Measurements from ENCODE around the gene ATP13A4. TPM values are rescaled to one million over a fixed set of nuclear protein-coding genes. Genes with fewer than 3 reads are reported as not detected.

ATP13A4 gene
- total and polyA plus RNA-seq, 2 of the 4 experiments (the other 2 are of a cell fraction): under 0.01 TPM; not detected in 1

DNA sequence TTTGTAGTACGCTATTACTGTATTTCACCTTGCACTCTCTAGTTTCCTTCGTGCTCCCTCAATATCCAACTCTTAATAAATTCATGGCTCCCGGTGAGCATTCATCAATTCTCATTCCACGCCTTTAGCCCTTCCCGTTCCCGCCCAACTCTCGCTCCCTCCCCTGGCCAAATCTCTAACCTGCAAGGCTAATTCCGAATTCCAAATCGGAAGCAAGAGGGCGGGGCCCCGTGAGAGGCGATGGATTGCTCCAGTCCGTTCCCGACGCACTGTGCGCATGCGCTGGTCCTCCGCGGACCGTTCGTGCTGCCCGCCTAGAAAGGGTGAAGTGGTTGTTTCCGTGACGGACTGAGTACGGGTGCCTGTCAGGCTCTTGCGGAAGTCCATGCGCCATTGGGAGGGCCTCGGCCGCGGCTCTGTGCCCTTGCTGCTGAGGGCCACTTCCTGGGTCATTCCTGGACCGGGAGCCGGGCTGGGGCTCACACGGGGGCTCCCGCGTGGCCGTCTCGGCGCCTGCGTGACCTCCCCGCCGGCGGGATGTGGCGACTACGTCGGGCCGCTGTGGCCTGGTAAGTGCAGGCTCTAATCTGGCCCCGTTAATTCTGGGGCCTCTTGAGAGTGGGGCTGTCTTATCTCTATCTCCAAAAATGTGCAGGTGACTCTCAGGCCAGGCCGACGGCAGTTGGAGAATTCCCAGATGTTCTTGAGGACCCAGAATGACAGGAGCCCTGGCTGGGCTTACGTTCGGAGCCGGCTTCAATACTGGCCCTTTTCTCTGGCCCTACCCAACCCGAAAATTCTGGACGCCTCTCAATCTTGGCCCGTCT is 38.4 kb upstream of the ATP13A4 start, which contains the start of gene OPA1:
OPA1 (plus strand) TSS at position 368 of the 827 bp plus-strand sequence; CDS start at position 538, 170 bp downstream.
- Histone ChIP-seq H3K79me1 (ENCODE audit: low read depth in 1 of 2, low read length in 2 of 2) (peaks cover 4 to 13% of the 10 kb centered on the region in 2 experiments; a peak in 3 of 4 replicates), H4K8ac (ENCODE audit: low read depth in 2 of 2, low read length in 2 of 2) (peak within 1 kb of the TSS; percentile 94 to 97), H3K4me2 (ENCODE audit: low read depth, low read length) (peak within 1 kb of the TSS; percentile 91), H3K9me1 (ENCODE audit: insufficient read depth, low read length) (0 out of 2 replicates have a peak, but pooled peaks cover 3% of the 10 kb centered on the region), H2BK5ac (ENCODE audit: low read depth, low read length, poor library complexity, severe bottlenecking) (peak within 1 kb of the TSS; percentile 42), H3K56ac (ENCODE audit: extremely low read depth, insufficient read depth, low read length) (peak within 1 kb of the TSS; percentile 70; the same call in 1 of the 2 replicates), H2AK5ac (ENCODE audit: low read depth, low read length) (peak within 1 kb of the TSS; percentile 73), H3K4ac (ENCODE audit: low read depth, low read length) (peak within 1 kb of the TSS; percentile 52), H3K18ac (ENCODE audit: low read depth, low read length) (peak within 1 kb of the TSS; percentile 10; the same call in 1 of the 2 replicates), H2BK20ac (ENCODE audit: low read depth, low read length) (no peak within 1 kb of the TSS), H2BK120ac (ENCODE audit: low read depth, low read length) (no peak within 1 kb of the TSS), H4K5ac (ENCODE audit: low read depth, low read length) (peak within 1 kb of the TSS; percentile 85), H2BK15ac (ENCODE audit: low read depth, low read length) (no peak within 1 kb of the TSS), H3K27ac (ENCODE audit: insufficient read depth, low read length) (peak within 1 kb of the TSS; percentile 59), H3K36me3 (ENCODE audit: control insufficient read depth, insufficient read depth, low read length) (no peaks in the 10 kb centered on the region; the same call in 1 of the 2 replicates), H4K20me1 (ENCODE audit: insufficient read depth, low read length) (no peaks in the 10 kb centered on the region; the same call in 1 of the 2 replicates), H4K91ac (ENCODE audit: insufficient read depth, low read depth, low read length) (peak within 1 kb of the TSS; percentile 51), H3K4me1 (ENCODE audit: control insufficient read depth, insufficient read depth, low read length) (no peaks in the 10 kb centered on the region), H2AK9ac (replicated peaks; ENCODE audit: low read depth, low read length, poor library complexity) (peak within 1 kb of the TSS; percentile 1), H3K14ac (replicated peaks; ENCODE audit: low read depth, low read length) (peak within 1 kb of the TSS; percentile 49), H2AFZ (replicated peaks; ENCODE audit: low read length, poor library complexity) (peak within 1 kb of the TSS; percentile 91), H3K23ac (ENCODE audit: low read depth, low read length) (peak within 1 kb of the TSS; percentile 88), H3K4me3 (ENCODE audit: insufficient read depth, low read depth, low read length) (peak within 1 kb of the TSS; percentile 76), H3K9me3 (ENCODE audit: control insufficient read depth, insufficient read depth, low read length) (no peaks in the 10 kb centered on the region), H3K27me3 (ENCODE audit: control insufficient read depth, insufficient read depth, low read length) (no peaks in the 10 kb centered on the region), H3K9ac (ENCODE audit: low read depth, low read length) (peak within 1 kb of the TSS; percentile 92)
- ChIA-PET CTCF (no interaction called here), POLR2A (ENCODE audit: unreplicated experiment) (no interaction called here)
- dilution Hi-C loops (cut with HindIII; ENCODE audit: low sequenced_read_pairs, unreplicated experiment) (no loop called here), intact Hi-C loops (cut with micrococcal nuclease) (no loop called here), in situ Hi-C loops (cut with MboI; ENCODE audit: low sequenced_read_pairs) (no loop called here)
- 1% methylated on average over 31 of the region's 55 CpGs; no CpG with 5 or more reads in 1 of the 2 experiments for WGBS, 2 experiments (ENCODE audit: extremely low coverage in 2 of 2, insufficient read length in 1 of 2)
- DNase-seq: peak; percentile 99
- no TSS peak for BruUV-seq (replicated peaks)
- peak; percentile 95 for ATAC-seq (ENCODE audit: low read depth)
- TF ChIP-seq RFX5 (IDR thresholded peaks at IDR 0.05; ENCODE audit: low read depth, low read length) (no peak), NFE2L2 (IDR thresholded peaks at IDR 0.05; ENCODE audit: low read depth, low read length) (no peak), CEBPB (IDR thresholded peaks at IDR 0.05; ENCODE audit: low read depth, low read length) (peak; percentile 51), RAD21 (IDR thresholded peaks at IDR 0.05; ENCODE audit: low read length) (no peak), MAFK (IDR thresholded peaks at IDR 0.05; ENCODE audit: low read depth, low read length) (no peak), RCOR1 (IDR thresholded peaks at IDR 0.05; ENCODE audit: insufficient replicate concordance, low read length) (no peak), POLR2A (IDR thresholded peaks at IDR 0.05; ENCODE audit: low read depth, low read length) (peak; percentile 93), MAZ (IDR thresholded peaks at IDR 0.05; ENCODE audit: borderline replicate concordance, low read depth, low read length) (peak; percentile 74; the same call in 1 of the 2 replicates), FOS (IDR thresholded peaks at IDR 0.05; ENCODE audit: low read depth, low read length) (0 out of 2 replicates have a peak, but pooled peaks have one; percentile 21), CHD1 (IDR thresholded peaks at IDR 0.05; ENCODE audit: low read depth, low read length) (no peak), MXI1 (IDR thresholded peaks at IDR 0.05; ENCODE audit: borderline replicate concordance, low read depth, low read length) (no peak), SMC3 (IDR thresholded peaks at IDR 0.05; ENCODE audit: low read depth, low read length) (no peak)
- TF ChIP-seq, protein P1, sequence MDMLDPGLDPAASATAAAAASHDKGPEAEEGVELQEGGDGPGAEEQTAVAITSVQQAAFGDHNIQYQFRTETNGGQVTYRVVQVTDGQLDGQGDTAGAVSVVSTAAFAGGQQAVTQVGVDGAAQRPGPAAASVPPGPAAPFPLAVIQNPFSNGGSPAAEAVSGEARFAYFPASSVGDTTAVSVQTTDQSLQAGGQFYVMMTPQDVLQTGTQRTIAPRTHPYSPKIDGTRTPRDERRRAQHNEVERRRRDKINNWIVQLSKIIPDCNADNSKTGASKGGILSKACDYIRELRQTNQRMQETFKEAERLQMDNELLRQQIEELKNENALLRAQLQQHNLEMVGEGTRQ (IDR thresholded peaks at IDR 0.05; ENCODE audit: low read depth, low read length): peak; percentile 34; the same call in 1 of the 2 replicates
- TF ChIP-seq, protein P2, sequence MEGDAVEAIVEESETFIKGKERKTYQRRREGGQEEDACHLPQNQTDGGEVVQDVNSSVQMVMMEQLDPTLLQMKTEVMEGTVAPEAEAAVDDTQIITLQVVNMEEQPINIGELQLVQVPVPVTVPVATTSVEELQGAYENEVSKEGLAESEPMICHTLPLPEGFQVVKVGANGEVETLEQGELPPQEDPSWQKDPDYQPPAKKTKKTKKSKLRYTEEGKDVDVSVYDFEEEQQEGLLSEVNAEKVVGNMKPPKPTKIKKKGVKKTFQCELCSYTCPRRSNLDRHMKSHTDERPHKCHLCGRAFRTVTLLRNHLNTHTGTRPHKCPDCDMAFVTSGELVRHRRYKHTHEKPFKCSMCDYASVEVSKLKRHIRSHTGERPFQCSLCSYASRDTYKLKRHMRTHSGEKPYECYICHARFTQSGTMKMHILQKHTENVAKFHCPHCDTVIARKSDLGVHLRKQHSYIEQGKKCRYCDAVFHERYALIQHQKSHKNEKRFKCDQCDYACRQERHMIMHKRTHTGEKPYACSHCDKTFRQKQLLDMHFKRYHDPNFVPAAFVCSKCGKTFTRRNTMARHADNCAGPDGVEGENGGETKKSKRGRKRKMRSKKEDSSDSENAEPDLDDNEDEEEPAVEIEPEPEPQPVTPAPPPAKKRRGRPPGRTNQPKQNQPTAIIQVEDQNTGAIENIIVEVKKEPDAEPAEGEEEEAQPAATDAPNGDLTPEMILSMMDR (conservative IDR thresholded peaks at IDR 0.05; ENCODE audit: low read depth, low read length): peak; percentile 28; the same call in 1 of the 2 replicates

All from IMR-90 (cell line).